Renal cortex interstitium (tissue), 11 donors: ENCODE measurements around the gene COL12A1. TPM values are rescaled to one million over a fixed set of nuclear protein-coding genes. Genes with fewer than 3 reads are reported as not detected.

Source experiments
- DNase-seq, 11 donors: peaks; one replicate each; pipeline ENCODE4 v3.0.0-alpha.2; 2013; ENCODE audit warnings: low read depth in 9 of 11, low spot score in 4 of 11; ENCODE audit errors: extremely low read depth in 1 of 11
- polyA plus RNA-seq, 3 donors: library from polyadenylated mRNA; unstranded; fragments of 120-200 nt; gene quantifications; one replicate each; pipeline ENCODE4 v1.2.1, GENCODE V29; 2013; ENCODE audit not compliant: insufficient read length in 3 of 3

Gene COL12A1
- polyA plus RNA-seq, 3 donors: 58.9 to 107 (median 106) TPM

DNA sequence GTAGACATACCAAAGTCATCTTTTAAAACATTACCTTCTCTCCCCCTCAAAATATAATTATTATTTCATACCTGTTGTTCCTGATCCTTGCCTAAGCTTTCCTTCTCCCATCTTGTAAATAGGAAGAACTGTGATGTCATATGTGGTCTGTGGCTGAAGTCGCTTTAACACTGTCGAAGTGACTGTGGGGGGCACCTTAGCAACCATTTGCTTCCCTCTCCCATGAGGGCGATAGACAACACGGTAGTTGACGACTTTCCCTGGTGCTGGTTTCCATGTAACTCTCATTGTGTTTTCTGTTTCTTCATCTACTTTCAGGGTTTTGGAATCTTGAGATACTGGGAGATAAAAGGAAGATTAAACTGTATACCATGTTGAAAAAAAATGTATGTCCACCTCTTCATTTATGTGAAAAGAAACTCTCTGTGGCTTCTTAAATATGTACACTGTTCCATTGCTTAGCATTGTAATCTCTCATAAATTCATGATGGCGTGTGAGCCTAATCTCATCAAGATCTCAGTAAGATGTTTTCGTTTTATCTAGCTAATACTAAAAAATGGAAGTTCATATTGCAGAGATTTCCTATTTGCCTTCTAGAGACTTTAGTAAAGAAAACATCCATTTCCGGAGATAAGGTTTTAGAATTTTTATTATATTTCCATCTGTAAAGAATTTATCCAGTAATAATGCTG lies 49.5 kb downstream of the COL12A1 start:
- no peak for DNase-seq

DNA sequence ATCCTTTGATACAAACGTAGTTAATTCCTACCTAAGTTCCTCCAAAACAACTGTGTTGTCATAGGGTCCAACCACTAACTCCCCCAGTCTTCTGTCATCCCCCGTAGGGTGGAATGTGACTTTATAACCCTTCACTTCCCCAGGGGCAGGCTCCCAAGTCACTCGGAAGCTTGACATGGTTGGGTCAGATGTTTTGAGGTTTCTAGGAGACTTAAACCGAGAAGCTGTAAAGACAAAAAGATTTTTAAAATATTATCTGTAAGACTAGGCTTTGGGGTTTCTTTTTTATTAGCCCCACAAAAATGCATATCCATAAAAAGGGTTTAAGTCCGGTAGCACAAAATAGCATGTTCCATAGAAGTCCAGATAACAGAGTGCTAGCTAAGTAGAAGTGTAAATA lies 50.2 kb downstream of the COL12A1 start:
- no peak for DNase-seq

DNA sequence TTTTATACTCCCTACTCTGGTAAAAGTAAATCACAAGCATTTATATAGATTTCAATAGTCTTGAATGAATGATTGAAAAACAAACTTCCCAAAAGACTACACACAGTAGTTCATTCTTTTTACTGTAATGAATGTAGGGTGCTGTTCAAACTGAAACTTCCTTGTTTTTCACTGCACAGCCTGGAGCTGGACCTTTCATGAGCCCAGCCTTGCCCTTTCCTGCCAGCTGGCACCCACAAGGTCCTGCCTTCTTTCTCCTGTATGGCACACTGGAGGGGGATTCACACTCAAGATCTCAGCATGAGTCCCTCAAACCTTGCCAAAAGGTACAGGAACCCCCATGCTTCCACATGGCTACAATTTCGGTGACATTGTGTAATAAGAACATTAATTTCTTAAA lies 50.9 kb downstream of the COL12A1 start:
- DNase-seq: no peak

DNA sequence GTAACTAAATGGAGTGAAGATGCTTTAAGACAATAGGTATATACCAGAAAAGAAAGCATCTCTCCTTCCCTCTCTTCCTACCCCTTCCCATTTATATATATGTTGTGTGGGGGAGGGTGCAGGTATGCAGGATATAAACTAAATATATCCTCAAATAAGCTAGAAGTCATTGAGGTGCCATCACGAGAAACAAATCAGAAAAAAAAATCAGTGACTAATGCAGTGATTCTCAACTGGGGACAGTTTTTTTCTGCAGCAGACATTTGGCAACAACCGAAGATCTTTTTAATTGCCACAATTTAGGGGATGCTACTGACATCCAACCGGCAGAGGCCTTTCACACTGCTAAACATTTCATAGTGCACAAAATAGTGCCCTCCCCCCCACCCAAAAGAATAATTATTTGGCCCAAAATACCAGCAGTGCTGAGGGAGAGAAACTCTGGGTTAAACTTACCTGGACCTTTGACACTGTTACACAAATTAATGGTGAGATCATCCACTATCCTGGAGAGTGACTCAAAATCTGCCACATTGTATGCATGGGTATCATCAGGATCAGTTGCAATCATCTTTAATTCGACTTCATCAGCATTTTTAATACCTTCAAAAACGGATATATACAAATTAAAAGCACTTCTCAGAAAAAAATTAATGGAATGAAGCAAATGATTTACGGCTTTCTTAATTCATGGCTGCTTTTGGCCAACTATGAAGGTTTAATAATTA lies 55.0 kb downstream of the COL12A1 start:
- no peak for DNase-seq

DNA sequence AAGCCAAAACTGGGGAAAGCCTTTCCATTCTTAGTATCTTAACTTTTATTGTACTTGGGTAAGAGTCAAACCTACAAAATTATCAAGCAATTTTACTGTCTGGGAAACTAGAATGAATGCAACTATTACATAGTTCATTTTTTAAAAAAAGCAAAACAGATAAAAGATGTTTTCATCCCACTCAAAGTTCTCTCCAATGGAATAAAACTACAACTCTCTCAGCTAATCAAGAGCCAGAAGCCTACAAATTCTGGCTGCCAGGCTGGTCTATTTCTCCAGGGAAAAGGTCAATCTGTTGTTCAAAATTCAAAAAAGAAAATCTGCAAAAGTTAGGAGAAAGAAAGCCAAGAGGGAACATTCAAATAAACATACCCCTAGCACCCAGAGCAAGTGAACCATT lies 56.2 kb downstream of the COL12A1 start:
- DNase-seq: no peak

DNA sequence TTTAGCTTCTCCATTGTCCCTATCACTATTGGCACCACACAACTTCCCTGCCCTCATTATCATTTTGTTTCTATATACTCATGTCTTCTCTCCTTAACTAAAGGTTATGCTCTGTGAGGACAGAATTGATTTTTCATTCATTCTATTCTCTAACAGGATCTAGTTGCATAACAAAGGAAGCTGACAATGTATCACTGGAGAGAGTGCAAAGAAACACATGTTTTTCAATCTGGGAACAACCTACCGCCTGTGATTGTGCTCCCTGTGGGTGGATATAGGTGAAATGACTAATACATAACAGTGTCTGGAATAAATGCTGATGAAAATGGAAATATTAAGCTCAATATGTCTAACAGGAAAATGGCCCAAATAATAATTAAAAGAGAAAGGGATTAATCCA lies 56.6 kb downstream of the COL12A1 start:
- DNase-seq: no peak

DNA sequence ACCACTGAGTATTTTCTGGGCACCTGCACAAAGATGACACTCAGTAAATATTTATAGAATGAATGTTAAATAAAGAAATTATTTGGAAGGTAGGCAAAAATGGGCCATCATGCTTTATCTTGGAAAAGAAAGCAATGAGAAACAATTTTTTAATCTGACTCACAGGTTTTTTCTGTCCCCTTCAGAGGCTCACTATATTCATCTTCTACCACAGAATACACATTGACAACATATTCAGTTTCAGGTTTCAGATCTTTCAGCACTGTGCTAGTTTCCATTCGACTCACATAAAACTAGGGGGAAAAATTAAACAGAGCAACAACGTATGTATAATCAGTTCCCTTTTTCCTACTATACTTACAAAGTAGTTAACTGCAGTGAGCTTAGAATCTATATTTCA lies 58.3 kb downstream of the COL12A1 start:
- DNase-seq: no peak

DNA sequence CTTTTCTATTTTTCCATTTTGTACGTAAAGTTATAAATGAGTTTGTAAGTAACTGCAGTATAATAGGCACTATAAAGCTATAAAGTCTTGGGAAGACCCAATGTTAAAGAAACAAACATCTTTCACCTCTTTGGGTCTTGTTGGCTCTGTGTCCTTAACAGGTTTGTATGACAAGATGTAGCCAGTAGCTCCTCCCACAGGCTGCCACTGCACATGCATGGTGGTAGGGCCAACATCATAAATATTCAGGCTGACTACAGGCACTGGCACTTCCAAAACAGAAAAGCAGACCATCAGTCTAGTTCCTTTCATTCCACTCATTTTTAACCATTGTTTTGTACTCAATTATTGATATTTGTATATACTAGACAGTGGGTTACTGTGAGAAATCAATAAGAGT lies 59.9 kb downstream of the COL12A1 start:
- no peak for DNase-seq

DNA sequence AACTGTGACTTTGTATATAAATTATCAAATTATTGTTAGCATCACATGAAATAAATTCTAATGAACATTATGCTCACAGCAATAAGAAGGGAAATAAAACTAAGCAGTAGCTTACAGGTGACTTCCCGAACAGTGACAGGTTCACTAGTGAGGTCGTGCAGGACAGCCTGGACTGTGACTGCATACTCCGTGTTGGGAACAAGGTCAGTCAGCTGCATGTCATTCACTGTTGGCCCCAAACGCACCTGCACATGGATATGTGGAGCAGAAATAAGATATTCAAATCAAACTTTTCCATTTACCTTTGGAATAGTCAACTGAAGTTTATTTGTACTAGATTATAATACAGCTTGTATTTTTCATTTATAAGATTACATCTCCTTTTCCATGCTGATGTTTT lies 60.6 kb downstream of the COL12A1 start:
- DNase-seq: no peak

DNA sequence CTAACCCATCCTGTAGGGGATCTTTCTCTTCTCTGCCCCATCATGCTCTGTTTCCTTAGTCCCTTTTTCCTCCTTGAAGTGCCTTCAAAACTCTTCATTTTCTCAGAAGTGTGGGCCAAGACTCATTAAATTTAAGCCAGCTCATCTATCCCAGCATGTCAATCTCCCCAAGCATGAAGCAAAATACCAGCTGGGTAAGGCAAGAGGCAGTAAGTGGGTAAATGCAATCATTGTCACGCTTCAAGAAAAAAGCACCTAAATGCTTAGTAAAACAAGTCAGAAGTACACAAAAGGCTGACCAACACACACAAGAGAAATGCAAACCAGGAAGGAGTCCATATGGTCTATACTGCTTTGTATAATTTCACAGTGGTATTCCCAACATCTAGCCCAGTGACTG lies 61.5 kb downstream of the COL12A1 start:
- no peak for DNase-seq

DNA sequence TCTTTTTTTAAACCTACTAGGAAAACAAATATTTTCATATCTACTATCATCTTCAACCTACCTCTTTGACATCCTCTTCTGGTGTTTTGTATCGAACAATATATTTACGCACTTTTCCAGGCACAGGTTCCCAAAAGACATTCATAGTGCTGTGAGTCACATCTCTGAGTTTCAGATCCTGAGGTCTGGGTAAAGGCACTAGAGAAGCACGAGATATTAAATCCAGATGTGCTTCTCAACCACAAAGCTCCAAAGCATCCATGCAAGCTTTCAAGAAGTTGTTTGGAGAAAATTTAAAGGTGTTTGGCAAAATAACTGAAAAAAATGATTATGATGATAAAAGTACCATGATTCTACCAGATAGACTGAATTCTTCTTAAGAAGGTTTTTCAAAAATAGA lies 62.7 kb downstream of the COL12A1 start:
- no peak for DNase-seq

DNA sequence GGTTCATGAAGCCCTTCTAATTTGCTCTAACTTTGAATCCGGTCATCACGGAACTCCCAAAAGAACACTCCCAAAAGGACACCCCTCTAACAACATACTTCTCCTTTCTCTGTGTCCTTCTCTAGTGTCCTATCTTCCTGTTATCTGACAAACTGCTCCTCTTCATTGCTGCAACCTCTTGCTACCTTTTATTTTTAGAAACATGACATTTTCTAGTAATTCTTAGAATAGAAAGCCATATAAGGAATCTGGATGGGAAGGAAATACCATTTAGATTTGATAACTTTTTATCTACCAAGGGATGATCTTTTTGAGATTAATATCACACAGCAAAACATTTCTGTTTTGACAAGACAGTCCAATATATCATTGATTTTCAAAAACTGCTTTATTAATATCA lies 63.1 kb downstream of the COL12A1 start:
- DNase-seq: no peak

DNA sequence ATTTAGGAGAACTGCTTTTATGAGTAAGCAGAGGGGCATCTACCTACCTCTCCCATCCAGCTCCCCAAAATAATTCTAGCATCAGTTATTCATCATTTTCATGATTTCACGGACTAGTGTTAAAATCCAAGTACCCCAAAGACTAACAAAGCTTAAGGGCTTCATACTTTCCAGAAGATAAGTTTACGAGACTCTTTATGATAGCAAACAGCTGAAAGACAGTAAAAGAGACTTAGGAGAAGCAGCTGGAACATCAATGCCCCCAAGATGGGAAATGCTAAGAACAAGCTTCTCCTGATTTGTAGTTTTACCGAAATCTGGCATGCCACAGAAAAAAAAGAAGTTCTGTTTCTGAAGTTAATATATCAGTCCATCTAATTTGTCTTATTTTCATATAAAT lies 70.0 kb downstream of the COL12A1 start:
- no peak for DNase-seq

DNA sequence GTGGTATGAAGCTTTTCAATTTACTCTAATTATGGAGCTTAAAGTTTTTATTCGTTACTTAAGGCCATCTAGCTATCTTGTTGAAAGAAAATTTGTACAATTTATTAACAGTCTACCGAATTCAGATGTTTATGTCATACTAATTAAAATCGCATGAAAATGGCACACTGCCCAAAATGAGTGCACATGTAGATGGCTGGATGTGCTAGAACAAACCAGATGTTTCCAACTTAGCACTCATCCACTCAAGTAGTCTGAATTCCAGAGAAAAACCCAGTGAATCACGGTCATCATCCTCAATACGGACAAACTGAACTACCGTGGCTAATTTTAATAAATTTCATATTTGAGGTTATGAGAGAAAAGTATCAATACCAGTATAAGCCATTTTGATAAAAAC lies 70.4 kb downstream of the COL12A1 start:
- peak in 2 of 11 donors; percentile 7 to 19 for DNase-seq

DNA sequence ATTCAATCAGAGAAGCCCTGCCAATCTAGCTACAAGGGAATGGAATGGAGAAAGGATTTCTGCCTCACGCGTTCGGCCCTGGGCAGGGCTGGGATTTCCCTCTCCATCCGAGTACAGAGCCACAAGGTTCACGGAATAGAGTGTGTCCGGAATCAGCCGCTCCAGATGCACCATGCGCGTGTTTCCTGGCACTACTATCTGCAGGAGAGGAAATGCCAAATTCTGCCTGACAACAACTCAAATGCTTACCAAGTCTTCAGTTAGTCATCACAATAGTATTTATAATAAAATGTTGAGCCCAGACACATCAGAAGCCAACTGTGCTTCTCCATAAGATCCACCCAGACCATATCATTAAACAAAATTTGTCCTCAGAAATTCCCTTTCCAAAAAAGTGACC lies 75.1 kb downstream of the COL12A1 start:
- no peak for DNase-seq

DNA sequence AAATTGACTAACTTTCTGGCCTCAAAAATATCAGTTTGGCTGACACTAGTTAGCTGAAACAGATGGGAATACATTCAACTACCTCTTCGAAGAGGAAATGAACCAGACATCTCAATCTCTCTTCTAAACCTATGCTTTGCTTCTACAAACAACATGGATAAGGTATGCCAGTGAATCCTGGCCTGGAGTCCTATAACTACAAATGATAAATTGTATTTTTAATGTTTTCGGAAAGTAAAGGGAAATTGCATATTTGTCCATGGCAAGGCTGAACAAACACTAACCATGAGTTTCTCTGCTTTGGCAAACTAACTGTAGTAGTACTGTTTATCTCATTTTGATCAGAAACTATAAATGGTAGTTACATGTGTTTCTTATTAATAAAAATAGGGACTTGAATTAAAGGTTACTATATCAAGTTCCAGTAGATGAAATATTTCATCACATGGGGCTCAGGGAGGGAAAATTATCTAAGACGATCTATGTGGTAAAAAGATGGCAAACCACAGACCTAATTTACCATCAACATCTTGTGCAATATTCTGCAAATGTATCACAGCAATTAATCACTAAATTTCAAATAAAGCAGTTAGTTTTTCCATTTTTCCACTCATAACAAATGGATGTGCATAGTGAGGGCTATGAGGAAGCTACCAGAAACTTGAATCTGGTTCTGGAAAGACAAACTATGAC lies 76.8 kb downstream of the COL12A1 start:
- DNase-seq: no peak

DNA sequence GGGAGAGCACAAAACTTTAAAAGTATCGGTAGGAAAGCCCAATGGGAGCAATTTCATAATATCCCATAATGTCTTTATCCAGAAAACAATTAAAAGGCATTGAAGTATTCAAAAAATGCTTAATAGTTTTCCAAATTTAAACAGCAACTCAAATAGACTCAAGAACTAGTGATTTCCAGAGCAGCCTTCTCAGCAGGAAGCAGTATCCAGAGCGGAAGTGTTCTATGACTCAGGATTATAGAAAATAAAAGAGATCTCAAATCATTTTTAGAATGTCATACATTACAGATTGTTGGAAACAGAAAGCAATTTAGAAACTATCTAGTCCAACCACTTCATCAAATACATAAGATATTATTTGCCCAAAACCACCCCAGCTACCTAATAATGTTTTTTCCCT lies 79.3 kb downstream of the COL12A1 start:
- DNase-seq: no peak

DNA sequence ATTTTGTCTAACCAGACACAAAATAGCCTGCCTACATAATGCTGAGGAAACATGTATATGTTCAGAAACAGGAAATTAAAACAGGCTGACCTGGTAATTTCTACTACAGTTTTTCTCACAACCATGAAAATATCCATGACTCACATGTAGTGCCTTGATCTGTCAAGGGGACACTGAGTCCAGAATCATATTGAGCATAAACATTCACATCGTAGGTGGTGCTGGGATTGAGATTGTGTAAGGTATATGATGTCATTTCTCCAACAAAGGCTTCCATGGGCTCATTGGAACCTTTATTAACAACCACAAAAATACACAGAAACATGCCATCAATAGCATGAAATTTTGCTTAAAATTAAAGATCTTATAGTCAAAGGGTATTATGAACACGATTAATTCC lies 80.9 kb downstream of the COL12A1 start:
- no peak for DNase-seq

DNA sequence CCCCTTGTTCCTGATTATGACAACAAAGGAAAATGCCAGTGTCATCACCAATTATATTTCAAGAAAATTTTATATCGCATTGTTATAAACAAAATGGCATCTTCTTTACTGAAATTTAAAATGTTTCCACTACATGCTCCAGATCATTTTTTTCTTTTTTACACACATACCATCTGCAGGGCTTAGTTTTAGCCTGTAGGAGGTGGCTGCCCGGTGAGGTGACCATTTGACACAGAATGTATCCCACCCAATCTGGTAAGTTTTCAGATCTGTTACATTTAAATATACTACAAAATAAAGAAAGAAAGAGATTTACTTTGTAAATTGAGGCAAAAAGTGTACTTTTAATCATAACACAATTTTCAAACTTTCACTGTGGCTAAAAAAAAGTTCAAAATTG lies 81.8 kb downstream of the COL12A1 start:
- DNase-seq: no peak

DNA sequence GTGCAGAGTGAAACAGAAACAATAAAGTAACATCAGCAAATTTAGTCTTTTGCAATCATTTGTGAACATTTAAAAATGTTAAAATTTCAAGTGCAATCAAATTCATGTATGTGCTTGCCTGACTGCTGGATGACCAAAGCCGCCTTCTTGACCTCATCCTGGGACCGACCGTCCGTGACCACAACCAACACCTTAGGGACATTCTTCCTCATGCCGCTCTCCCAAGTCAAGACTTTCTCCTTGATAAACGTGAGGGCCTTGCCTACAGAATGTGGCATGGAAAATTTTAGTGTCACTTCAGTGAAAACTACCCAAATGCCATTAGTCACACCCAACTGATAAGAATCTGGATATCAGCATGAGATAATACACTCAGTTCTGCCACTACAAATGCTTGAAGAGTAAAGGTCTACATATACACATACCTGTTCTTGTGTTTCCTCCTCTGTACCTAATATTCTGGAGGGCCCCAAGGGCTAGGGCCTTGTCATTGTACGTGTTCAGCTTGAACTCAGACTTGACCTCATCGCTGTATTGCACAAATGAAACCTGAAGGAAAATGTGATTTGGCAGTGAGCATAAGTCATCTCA lies 86.8 kb downstream of the COL12A1 start:
- no peak for DNase-seq
